Body of pancreas (tissue), 4 donors: ENCODE measurements around the gene CCDC116. TPM values are rescaled to one million over a fixed set of nuclear protein-coding genes. Genes with fewer than 3 reads are reported as not detected.
"Not testable (repeated sequence)": the region's sequence is repeated elsewhere in the genome, so short reads cannot be mapped to it uniquely, and the experiment has no call there.

ENCODE experiments used
- ATAC-seq: fragments of 150-250 bp; one replicate; pipeline ENCODE4 v1.9.1; 2016
- DNase-seq, 4 donors: peaks; one replicate each; pipeline ENCODE4 v3.0.0-alpha.2; 2019
- H3K27ac ChIP-seq, 4 donors: fragments of 200-600 bp; sonication (generic); 1 replicate in 3 of 4; 2 replicates in 1 of 4; pipeline versions ENCODE4 v1.5.1 to v1.6.1; 2016 to 2019; ENCODE audit warnings: mild to moderate bottlenecking in 1 of 4, mixed read lengths in 1 of 4, moderate library complexity in 1 of 4
- H3K27me3 ChIP-seq, 2 donors: fragments of 200-600 bp; sonication (generic); one replicate each; pipeline ENCODE4 v1.6.0; 2016; ENCODE audit warnings: mild to moderate bottlenecking in 1 of 2
- H3K36me3 ChIP-seq, 2 donors: fragments of 200-600 bp; sonication (generic); replicated peaks in 1 of 2; 2 replicates each; pipeline ENCODE4 v1.5.1; 2016; ENCODE audit warnings: low read depth in 2 of 2; ENCODE audit not compliant: insufficient read depth in 1 of 2
- H3K4me1 ChIP-seq: fragments of 200-600 bp; sonication (generic); one replicate; pipeline ENCODE4 v1.6.0; 2016
- H3K4me3 ChIP-seq, 2 donors: fragments of 200-600 bp; sonication (generic); 1 replicate in 1 of 2; 2 replicates in 1 of 2; pipeline ENCODE4 v1.5.1; 2016 to 2019
- H3K9me3 ChIP-seq, 3 donors: fragments of 200-600 bp; sonication (generic); 1 replicate in 2 of 3; 2 replicates in 1 of 3; pipeline ENCODE4 v1.5.1; 2016
- CTCF ChIP-seq, 7 experiments: fragments of 450-650 bp in 4 of 7; fragments of 200-600 bp in 3 of 7; sonication (generic) in 3 of 7; IDR thresholded peaks; one replicate each; pipeline ENCODE4 v1.5.1; 2016 to 2019; ENCODE audit warnings: antibody characterized with exemption in 7 of 7
- POLR2A ChIP-seq, 3 donors: fragments of 450-650 bp; IDR thresholded peaks; one replicate each; pipeline ENCODE4 v1.6.1; 2016; ENCODE audit warnings: antibody characterized with exemption in 3 of 3, mild to moderate bottlenecking in 2 of 3
- WGBS, 2 donors: methylation state at CpG; one replicate each; pipeline ENCODE4 v1.1.5; 2017; 5-methylcytosine and 5-hydroxymethylcytosine counted together
- intact Hi-C: fragments of 100-400 bp; cut with DNase I; formaldehyde crosslinking; loops from one replicate; pipeline ENCODE4 v1.15.1; 2023
- total RNA-seq, 2 donors: library from RNA; depleted of rRNA; stranded (reverse); fragments of >200 nt; gene quantifications; one replicate each; pipeline ENCODE4 v1.1.0, GENCODE V29; 2016

The CCDC116 gene
- total RNA-seq, 2 donors from 2014 or later: 0.52 TPM; not detected in 1

- no peaks in the 10 kb centered on the region for H3K9me3 ChIP-seq
- H3K27ac ChIP-seq: peak overlapping the region; percentile 65 to 89 (median 78)
- H3K27me3 ChIP-seq: no peaks in the 10 kb centered on the region
- TF ChIP-seq CTCF (IDR thresholded peaks at IDR 0.05): peak; percentile 12 to 62 (median 57)
- no peak for TF ChIP-seq POLR2A (IDR thresholded peaks at IDR 0.05)
- peak overlapping the region in 1 of 2 donors; percentile 18 for H3K4me3 ChIP-seq
- ATAC-seq (peak; percentile 45), DNase-seq (peak; percentile 60 to 72 (median 68))
- peaks cover 31% of the 10 kb centered on the region for H3K4me1 ChIP-seq
- intact Hi-C loops: no loop called here
- 2 to 7% methylated on average over 6 to 9 of the region's 9 CpGs for WGBS, 2 donors
- no peaks in the 10 kb centered on the region for H3K36me3 ChIP-seq
Measured at GRCh38 chr22:21641417-21641788, 8.8 kb downstream of the CCDC116 start.

GRCh38 chr22:21641789-21642583 lies 9.4 kb downstream of the CCDC116 start, which contains the start of gene SDF2L1:
SDF2L1 (plus strand) TSS chr22:21642302; CDS start chr22:21642337, 35 bp downstream.
- DNase-seq (peak; percentile 99), ATAC-seq (peak; percentile 98)
- no peaks in the 10 kb centered on the region for H3K27me3 ChIP-seq
- WGBS, 2 donors: 0% methylated on average over 13 to 73 of the region's 76 CpGs
- H3K4me1 ChIP-seq: peaks cover 37% of the 10 kb centered on the region
- intact Hi-C loops: no loop called here
- no peaks in the 10 kb centered on the region for H3K9me3 ChIP-seq
- H3K27ac ChIP-seq: peak within 1 kb of the TSS; percentile 69 to 89 (median 79)
- peak within 1 kb of the TSS; percentile 83 to 93 for H3K4me3 ChIP-seq
- TF ChIP-seq CTCF (IDR thresholded peaks at IDR 0.05) (peak in 4 of 7 experiments; percentile 4 to 49 (median 26)), POLR2A (IDR thresholded peaks at IDR 0.05) (peak; percentile 88 to 97 (median 90))
- H3K36me3 ChIP-seq: no peaks in the 10 kb centered on the region

GRCh38 chr22:21642584-21643448 lies 10.3 kb downstream of the CCDC116 start:
- WGBS, 2 donors: 0% methylated on average over 3 to 54 of the region's 56 CpGs
- peak; percentile 21 for ATAC-seq
- peak; percentile 64 to 67 (median 66) for DNase-seq
- Histone ChIP-seq H3K27ac (peak overlapping the region; percentile 64 to 89 (median 79)), H3K4me3 (peak overlapping the region; percentile 83 to 93), H3K36me3 (peaks cover 0 to 2% of the 10 kb centered on the region in 2 donors), H3K27me3 (no peaks in the 10 kb centered on the region), H3K9me3 (no peaks in the 10 kb centered on the region), H3K4me1 (peaks cover 38% of the 10 kb centered on the region)
- TF ChIP-seq POLR2A (IDR thresholded peaks at IDR 0.05) (no peak), CTCF (IDR thresholded peaks at IDR 0.05) (peak in 6 of 7 experiments; percentile 27 to 57 (median 53))
- intact Hi-C loops: no loop called here

- TF ChIP-seq CTCF (IDR thresholded peaks at IDR 0.05) (peak in 2 of 7 experiments; percentile 2 to 11), POLR2A (IDR thresholded peaks at IDR 0.05) (no peak)
- no peak for ATAC-seq
- peak in 1 of 4 donors; percentile 24 for DNase-seq
- Histone ChIP-seq H3K9me3 (no peaks in the 10 kb centered on the region), H3K27ac (no peak overlapping the region), H3K36me3 (peaks cover 0 to 2% of the 10 kb centered on the region in 2 donors), H3K4me1 (peaks cover 38% of the 10 kb centered on the region), H3K27me3 (no peaks in the 10 kb centered on the region), H3K4me3 (no peak overlapping the region)
- WGBS, 2 donors: 59 to 62% methylated on average over 16 to 22 of the region's 22 CpGs
- intact Hi-C loops: no loop called here
Measured at GRCh38 chr22:21643533-21644357, 11.2 kb downstream of the CCDC116 start.

- H3K4me1 ChIP-seq: peaks cover 38% of the 10 kb centered on the region
- H3K9me3 ChIP-seq, H3K4me3 ChIP-seq, ATAC-seq, H3K27ac ChIP-seq, intact Hi-C loops, DNase-seq, H3K27me3 ChIP-seq, H3K36me3 ChIP-seq: not testable (repeated sequence)
- WGBS, 2 donors: 73 to 85% methylated on average over 6 of the region's 6 CpGs
Measured at GRCh38 chr22:21645513-21645912, 13.0 kb downstream of the CCDC116 start.
